ENCODE results near the gene GRM8.

GRCh38 chr7:127059475-127059874 is 193.3 kb downstream of the GRM8 start:
- TF ChIP-seq CTCF (tag by site-specific recombination; IDR thresholded peaks at IDR 0.05) (no peak), RBAK (tag by site-specific recombination; IDR thresholded peaks at IDR 0.05) (no peak), ZNF398 (tag by site-specific recombination; IDR thresholded peaks at IDR 0.05) (no peak), HOXC10 (CRISPR knock-in tag; IDR thresholded peaks at IDR 0.05) (no peak), ZBTB7A (tag by site-specific recombination; IDR thresholded peaks at IDR 0.05; ENCODE audit: low read depth) (no peak), ZNF549 (tag by site-specific recombination; IDR thresholded peaks at IDR 0.05) (no peak)
- TF ChIP-seq, protein P1, sequence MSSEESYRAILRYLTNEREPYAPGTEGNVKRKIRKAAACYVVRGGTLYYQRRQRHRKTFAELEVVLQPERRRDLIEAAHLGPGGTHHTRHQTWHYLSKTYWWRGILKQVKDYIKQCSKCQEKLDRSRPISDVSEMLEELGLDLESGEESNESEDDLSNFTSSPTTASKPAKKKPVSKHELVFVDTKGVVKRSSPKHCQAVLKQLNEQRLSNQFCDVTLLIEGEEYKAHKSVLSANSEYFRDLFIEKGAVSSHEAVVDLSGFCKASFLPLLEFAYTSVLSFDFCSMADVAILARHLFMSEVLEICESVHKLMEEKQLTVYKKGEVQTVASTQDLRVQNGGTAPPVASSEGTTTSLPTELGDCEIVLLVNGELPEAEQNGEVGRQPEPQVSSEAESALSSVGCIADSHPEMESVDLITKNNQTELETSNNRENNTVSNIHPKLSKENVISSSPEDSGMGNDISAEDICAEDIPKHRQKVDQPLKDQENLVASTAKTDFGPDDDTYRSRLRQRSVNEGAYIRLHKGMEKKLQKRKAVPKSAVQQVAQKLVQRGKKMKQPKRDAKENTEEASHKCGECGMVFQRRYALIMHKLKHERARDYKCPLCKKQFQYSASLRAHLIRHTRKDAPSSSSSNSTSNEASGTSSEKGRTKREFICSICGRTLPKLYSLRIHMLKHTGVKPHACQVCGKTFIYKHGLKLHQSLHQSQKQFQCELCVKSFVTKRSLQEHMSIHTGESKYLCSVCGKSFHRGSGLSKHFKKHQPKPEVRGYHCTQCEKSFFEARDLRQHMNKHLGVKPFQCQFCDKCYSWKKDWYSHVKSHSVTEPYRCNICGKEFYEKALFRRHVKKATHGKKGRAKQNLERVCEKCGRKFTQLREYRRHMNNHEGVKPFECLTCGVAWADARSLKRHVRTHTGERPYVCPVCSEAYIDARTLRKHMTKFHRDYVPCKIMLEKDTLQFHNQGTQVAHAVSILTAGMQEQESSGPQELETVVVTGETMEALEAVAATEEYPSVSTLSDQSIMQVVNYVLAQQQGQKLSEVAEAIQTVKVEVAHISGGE (tag by site-specific recombination; conservative IDR thresholded peaks at IDR 0.05; ENCODE audit: low read depth): no peak
